ENCODE measurements around the gene ATF3. TPM values are rescaled to one million over a fixed set of nuclear protein-coding genes. Genes with fewer than 3 reads are reported as not detected.

Gene ATF3
- polyA plus RNA-seq, 3 donors = 10.4 to 227 (median 13.3) TPM

GRCh38 chr1:212611000-212611948 lies 2.7 kb downstream of the ATF3 start:
- Mint-ChIP-seq H3K4me1 (peaks cover 50% of the 10 kb centered on the region), H3K4me3 (peak overlapping the region; percentile 95 to 97), H3K9me3 (peaks cover 0 to 23% (median 10%) of the 10 kb centered on the region in 7 donors), H3K36me3 (peaks cover 22 to 45% of the 10 kb centered on the region in 2 donors), H3K27me3 (ENCODE audit: low read depth in 3 of 3) (peaks cover 44 to 55% (median 55%) of the 10 kb centered on the region in 3 donors), H3K27ac (peak overlapping the region in 2 of 7 donors; percentile 32 to 77)
- H2AFZ ChIP-seq (ENCODE audit: insufficient read depth, low read depth, low read length, poor library complexity, severe bottlenecking) = no peak overlapping the region
- peak overlapping the region; percentile 93 for H3K4me2 ChIP-seq (replicated peaks; ENCODE audit: extremely low read depth, low read length, poor library complexity, severe bottlenecking)
- H3K4me3 ChIP-seq (replicated peaks in 1 of 3; ENCODE audit: low read depth in 2 of 3, low read length in 3 of 3) = peak overlapping the region in 1 of 3 experiments; percentile 94
- peaks cover 41 to 49% of the 10 kb centered on the region in 2 donors for H3K4me1 ChIP-seq (ENCODE audit: control insufficient read depth in 1 of 2, insufficient read depth in 2 of 2, low read length in 2 of 2)
- no peak overlapping the region for H3K27ac ChIP-seq (ENCODE audit: low read depth in 1 of 2, low read length in 2 of 2)
- no peaks in the 10 kb centered on the region for H3K79me2 ChIP-seq (ENCODE audit: insufficient read depth, low read length)
- no peak for TF ChIP-seq CTCF (IDR thresholded peaks at IDR 0.05)
- intact Hi-C loops (cut with micrococcal nuclease) = loop anchor here in 1 of 2 donors (10.0 kb wide), 1 partner anchor 54 kb away; no protein-coding TSS in a partner anchor
- no peak for DNase-seq
- WGBS (ENCODE audit: insufficient coverage) = 100% methylated on average over 1 of the region's 2 CpGs
- peaks cover 0 to 6% of the 10 kb centered on the region in 2 donors for H3K9me3 ChIP-seq (replicated peaks in 1 of 2; ENCODE audit: control insufficient read depth in 1 of 2, insufficient read depth in 1 of 2, low read length in 2 of 2)
- H3K9ac ChIP-seq (ENCODE audit: insufficient read depth, low read length, poor library complexity, severe bottlenecking) = no peak overlapping the region
- peaks cover 22 to 49% of the 10 kb centered on the region in 2 donors for H3K27me3 ChIP-seq (ENCODE audit: control insufficient read depth in 2 of 2, insufficient read depth in 2 of 2, low read length in 2 of 2)
- no peaks in the 10 kb centered on the region for H3K36me3 ChIP-seq (replicated peaks in 1 of 2; ENCODE audit: control insufficient read depth in 1 of 2, insufficient read depth in 2 of 2, low read length in 2 of 2)
- H4K20me1 ChIP-seq (ENCODE audit: insufficient read depth, low read length) = peaks cover 41% of the 10 kb centered on the region

- H3K9me3 ChIP-seq (replicated peaks in 1 of 2; ENCODE audit: control insufficient read depth in 1 of 2, insufficient read depth in 1 of 2, low read length in 2 of 2) = peaks cover 0 to 2% of the 10 kb centered on the region in 2 donors
- H3K4me2 ChIP-seq (replicated peaks; ENCODE audit: extremely low read depth, low read length, poor library complexity, severe bottlenecking) = no peak overlapping the region
- H3K4me3 Mint-ChIP-seq = peak overlapping the region in 1 of 2 donors; percentile 7
- H3K4me1 Mint-ChIP-seq = peaks cover 40% of the 10 kb centered on the region
- no peak overlapping the region for H2AFZ ChIP-seq (ENCODE audit: insufficient read depth, low read depth, low read length, poor library complexity, severe bottlenecking)
- no peak for DNase-seq
- peaks cover 41% of the 10 kb centered on the region for H4K20me1 ChIP-seq (ENCODE audit: insufficient read depth, low read length)
- peak overlapping the region in 1 of 7 donors; percentile 5 for H3K27ac Mint-ChIP-seq
- peaks cover 15 to 39% of the 10 kb centered on the region in 2 donors for H3K27me3 ChIP-seq (ENCODE audit: control insufficient read depth in 2 of 2, insufficient read depth in 2 of 2, low read length in 2 of 2)
- no peak for TF ChIP-seq CTCF (IDR thresholded peaks at IDR 0.05)
- H3K36me3 Mint-ChIP-seq = peaks cover 19 to 51% of the 10 kb centered on the region in 2 donors
- H3K27ac ChIP-seq (ENCODE audit: low read depth in 1 of 2, low read length in 2 of 2) = no peak overlapping the region
- no peak overlapping the region for H3K4me3 ChIP-seq (replicated peaks in 1 of 3; ENCODE audit: low read depth in 2 of 3, low read length in 3 of 3)
- intact Hi-C loops (cut with micrococcal nuclease) = loop anchor here in 1 of 2 donors (10.0 kb wide), 1 partner anchor 52 kb away; no protein-coding TSS in a partner anchor
- no peak overlapping the region for H3K9ac ChIP-seq (ENCODE audit: insufficient read depth, low read length, poor library complexity, severe bottlenecking)
- H3K27me3 Mint-ChIP-seq (ENCODE audit: low read depth in 3 of 3) = peaks cover 34 to 45% (median 44%) of the 10 kb centered on the region in 3 donors
- peaks cover 31 to 39% of the 10 kb centered on the region in 2 donors for H3K4me1 ChIP-seq (ENCODE audit: control insufficient read depth in 1 of 2, insufficient read depth in 2 of 2, low read length in 2 of 2)
- peaks cover 0 to 18% (median 10%) of the 10 kb centered on the region in 7 donors for H3K9me3 Mint-ChIP-seq
- no peaks in the 10 kb centered on the region for H3K36me3 ChIP-seq (replicated peaks in 1 of 2; ENCODE audit: control insufficient read depth in 1 of 2, insufficient read depth in 2 of 2, low read length in 2 of 2)
- H3K79me2 ChIP-seq (ENCODE audit: insufficient read depth, low read length) = no peaks in the 10 kb centered on the region
- WGBS (ENCODE audit: insufficient coverage) = 92% methylated on average over 4 of the region's 8 CpGs
Observed at GRCh38 chr1:212612041-212612961, 3.7 kb downstream of the ATF3 start.
